Memory B cell (primary cell): ENCODE data around the gene NLRC3.
A peak's percentile ranks its signal among the peaks of the same experiment; 100 is the strongest.
"Not testable (repeated sequence)": the region's sequence is repeated elsewhere in the genome, so short reads cannot be mapped to it uniquely, and the experiment has no call there.

Experiments
- ATAC-seq: fragments of 150-1000 bp; cut with Tn5 transposase; 2 replicates; pipeline ENCODE4 v1.10.0; 2021; ENCODE audit warnings: low read depth, mild to moderate bottlenecking, moderate library complexity
- DNase-seq, 2 donors: peaks; one replicate each; pipeline ENCODE4 v3.0.0; 2022; ENCODE audit warnings: low spot score in 2 of 2
- H3K27ac Mint-ChIP-seq: one replicate; pipeline ENCODE4 v1.8.0; 2022; ENCODE audit warnings: mild to moderate bottlenecking, moderate library complexity, mixed read lengths
- H3K27me3 Mint-ChIP-seq: one replicate; pipeline ENCODE4 v1.8.0; 2022; ENCODE audit warnings: mixed read lengths
- H3K36me3 Mint-ChIP-seq: one replicate; pipeline ENCODE4 v1.8.0; 2022; ENCODE audit warnings: mild to moderate bottlenecking, mixed read lengths
- H3K4me1 Mint-ChIP-seq: one replicate; pipeline ENCODE4 v1.8.0; 2022; ENCODE audit warnings: mixed read lengths
- H3K4me3 Mint-ChIP-seq: one replicate; pipeline ENCODE4 v1.8.0; 2022; ENCODE audit warnings: mild to moderate bottlenecking, moderate library complexity, mixed read lengths
- H3K9me3 Mint-ChIP-seq: one replicate; pipeline ENCODE4 v1.8.0; 2022; ENCODE audit warnings: mixed read lengths

The NLRC3 gene

GRCh38 chr16:3515897-3516296 is 61.3 kb downstream of the NLRC3 start:
- no peak overlapping the region for H3K27ac Mint-ChIP-seq
- ATAC-seq, result no peak
- H3K36me3 Mint-ChIP-seq, result peaks cover 21% of the 10 kb centered on the region
- H3K9me3 Mint-ChIP-seq, result no peaks in the 10 kb centered on the region
- no peak overlapping the region for H3K4me3 Mint-ChIP-seq
- no peaks in the 10 kb centered on the region for H3K27me3 Mint-ChIP-seq
- DNase-seq, result no peak
- no peaks in the 10 kb centered on the region for H3K4me1 Mint-ChIP-seq

- Mint-ChIP-seq H3K27ac (no peak overlapping the region), H3K36me3 (peaks cover 19% of the 10 kb centered on the region), H3K9me3 (no peaks in the 10 kb centered on the region), H3K4me1 (no peaks in the 10 kb centered on the region), H3K4me3 (no peak overlapping the region), H3K27me3 (no peaks in the 10 kb centered on the region)
- DNase-seq (no peak), ATAC-seq (no peak)
These were observed 62.6 kb downstream of the NLRC3 start for GRCh38 chr16:3514621-3515020.

- H3K36me3 Mint-ChIP-seq, result peaks cover 17% of the 10 kb centered on the region
- no peaks in the 10 kb centered on the region for H3K4me1 Mint-ChIP-seq
- no peak overlapping the region for H3K4me3 Mint-ChIP-seq
- no peaks in the 10 kb centered on the region for H3K9me3 Mint-ChIP-seq
- H3K27ac Mint-ChIP-seq, result no peak overlapping the region
- ATAC-seq (no peak), DNase-seq (no peak)
- H3K27me3 Mint-ChIP-seq, result no peaks in the 10 kb centered on the region
These were observed 63.2 kb downstream of the NLRC3 start for GRCh38 chr16:3513892-3514583.

- H3K4me1 Mint-ChIP-seq, result no peaks in the 10 kb centered on the region
- H3K4me3 Mint-ChIP-seq, result no peak overlapping the region
- no peak overlapping the region for H3K27ac Mint-ChIP-seq
- no peaks in the 10 kb centered on the region for H3K27me3 Mint-ChIP-seq
- H3K9me3 Mint-ChIP-seq, result no peaks in the 10 kb centered on the region
- no peak for ATAC-seq
- peaks cover 20% of the 10 kb centered on the region for H3K36me3 Mint-ChIP-seq
- DNase-seq, result no peak
These were observed 65.7 kb downstream of the NLRC3 start for GRCh38 chr16:3511286-3512180.

GRCh38 chr16:3510416-3510815 is 66.8 kb downstream of the NLRC3 start:
- DNase-seq, result no peak
- no peaks in the 10 kb centered on the region for H3K27me3 Mint-ChIP-seq
- no peak overlapping the region for H3K27ac Mint-ChIP-seq
- no peak overlapping the region for H3K4me3 Mint-ChIP-seq
- no peak for ATAC-seq
- H3K9me3 Mint-ChIP-seq, result no peaks in the 10 kb centered on the region
- no peaks in the 10 kb centered on the region for H3K4me1 Mint-ChIP-seq
- H3K36me3 Mint-ChIP-seq, result peaks cover 21% of the 10 kb centered on the region

GRCh38 chr16:3509470-3509928 is 67.7 kb downstream of the NLRC3 start:
- H3K4me1 Mint-ChIP-seq, result no peaks in the 10 kb centered on the region

GRCh38 chr16:3508736-3509135 is 68.5 kb downstream of the NLRC3 start:
- DNase-seq (no peak), ATAC-seq (no peak)
- Mint-ChIP-seq H3K36me3 (peaks cover 19% of the 10 kb centered on the region), H3K4me1 (no peaks in the 10 kb centered on the region), H3K27me3 (no peaks in the 10 kb centered on the region), H3K27ac (no peak overlapping the region), H3K4me3 (no peak overlapping the region), H3K9me3 (no peaks in the 10 kb centered on the region)

More at GRCh38 chr16:3509470-3509928, 67.7 kb downstream of the NLRC3 start:
- ATAC-seq, result no peak
- H3K9me3 Mint-ChIP-seq, result no peaks in the 10 kb centered on the region
- DNase-seq, result no peak
- H3K4me3 Mint-ChIP-seq, result no peak overlapping the region
- H3K27me3 Mint-ChIP-seq, result no peaks in the 10 kb centered on the region
- H3K27ac Mint-ChIP-seq, result no peak overlapping the region
- H3K36me3 Mint-ChIP-seq, result peaks cover 21% of the 10 kb centered on the region

GRCh38 chr16:3503523-3503922 is 73.7 kb downstream of the NLRC3 start:
- DNase-seq (no peak), ATAC-seq (no peak)
- H3K27ac Mint-ChIP-seq, result no peak overlapping the region
- peaks cover 16% of the 10 kb centered on the region for H3K4me1 Mint-ChIP-seq
- no peaks in the 10 kb centered on the region for H3K27me3 Mint-ChIP-seq
- H3K4me3 Mint-ChIP-seq, result no peak overlapping the region
- peaks cover 4% of the 10 kb centered on the region for H3K36me3 Mint-ChIP-seq
- H3K9me3 Mint-ChIP-seq, result no peaks in the 10 kb centered on the region

GRCh38 chr16:3501783-3502400 is 75.3 kb downstream of the NLRC3 start:
- ATAC-seq, result no peak

GRCh38 chr16:3501412-3501761 is 75.8 kb downstream of the NLRC3 start:
- Mint-ChIP-seq H3K4me1 (peaks cover 16% of the 10 kb centered on the region), H3K27ac (peak overlapping the region; percentile 65), H3K4me3 (peak overlapping the region; percentile 76)
- H3K9me3 Mint-ChIP-seq, H3K36me3 Mint-ChIP-seq, DNase-seq, ATAC-seq, H3K27me3 Mint-ChIP-seq: not testable (repeated sequence)

More at GRCh38 chr16:3501783-3502400, 75.3 kb downstream of the NLRC3 start:
- Mint-ChIP-seq H3K36me3 (peaks cover 3% of the 10 kb centered on the region), H3K4me1 (peaks cover 16% of the 10 kb centered on the region), H3K4me3 (peak overlapping the region; percentile 24), H3K27me3 (no peaks in the 10 kb centered on the region), H3K9me3 (no peaks in the 10 kb centered on the region), H3K27ac (no peak overlapping the region)
- no peak for DNase-seq

GRCh38 chr16:3498988-3499387 is 78.2 kb downstream of the NLRC3 start:
- Mint-ChIP-seq H3K36me3 (no peaks in the 10 kb centered on the region), H3K27ac (no peak overlapping the region), H3K9me3 (no peaks in the 10 kb centered on the region), H3K4me3 (no peak overlapping the region), H3K4me1 (peaks cover 16% of the 10 kb centered on the region), H3K27me3 (no peaks in the 10 kb centered on the region)
- DNase-seq (no peak), ATAC-seq (no peak)

- H3K27me3 Mint-ChIP-seq, result no peaks in the 10 kb centered on the region
- peaks cover 16% of the 10 kb centered on the region for H3K4me1 Mint-ChIP-seq
- DNase-seq (no peak), ATAC-seq (no peak)
- no peak overlapping the region for H3K4me3 Mint-ChIP-seq
- no peak overlapping the region for H3K27ac Mint-ChIP-seq
- no peaks in the 10 kb centered on the region for H3K36me3 Mint-ChIP-seq
- no peaks in the 10 kb centered on the region for H3K9me3 Mint-ChIP-seq
These were observed 79.4 kb downstream of the NLRC3 start for GRCh38 chr16:3497771-3498170.

- H3K4me1 Mint-ChIP-seq, result peaks cover 11% of the 10 kb centered on the region
These were observed 80.8 kb downstream of the NLRC3 start for GRCh38 chr16:3496386-3496785.

GRCh38 chr16:3495176-3495575 is 82.0 kb downstream of the NLRC3 start, which contains the start of gene C16orf90:
C16orf90 (minus strand) TSS chr16:3495489; CDS start chr16:3495421, 68 bp downstream.
- H3K36me3 Mint-ChIP-seq, result no peaks in the 10 kb centered on the region
- peaks cover 6% of the 10 kb centered on the region for H3K4me1 Mint-ChIP-seq
- H3K9me3 Mint-ChIP-seq, result no peaks in the 10 kb centered on the region
- ATAC-seq (no peak), DNase-seq (no peak)
- no peaks in the 10 kb centered on the region for H3K27me3 Mint-ChIP-seq
- no peak within 1 kb of the TSS for H3K4me3 Mint-ChIP-seq
- H3K27ac Mint-ChIP-seq, result no peak within 1 kb of the TSS

More at GRCh38 chr16:3496386-3496785, 80.8 kb downstream of the NLRC3 start:
- ATAC-seq (no peak), DNase-seq (no peak)
- Mint-ChIP-seq H3K27me3 (no peaks in the 10 kb centered on the region), H3K27ac (no peak overlapping the region), H3K4me3 (no peak overlapping the region), H3K9me3 (no peaks in the 10 kb centered on the region), H3K36me3 (no peaks in the 10 kb centered on the region)
